Measurements from ENCODE around the gene SYCP2. TPM values are rescaled to one million over a fixed set of nuclear protein-coding genes. Genes with fewer than 3 reads are reported as not detected.

The SYCP2 gene
- total RNA-seq, 1 donor from 2014 or later = 1.9 TPM

DNA sequence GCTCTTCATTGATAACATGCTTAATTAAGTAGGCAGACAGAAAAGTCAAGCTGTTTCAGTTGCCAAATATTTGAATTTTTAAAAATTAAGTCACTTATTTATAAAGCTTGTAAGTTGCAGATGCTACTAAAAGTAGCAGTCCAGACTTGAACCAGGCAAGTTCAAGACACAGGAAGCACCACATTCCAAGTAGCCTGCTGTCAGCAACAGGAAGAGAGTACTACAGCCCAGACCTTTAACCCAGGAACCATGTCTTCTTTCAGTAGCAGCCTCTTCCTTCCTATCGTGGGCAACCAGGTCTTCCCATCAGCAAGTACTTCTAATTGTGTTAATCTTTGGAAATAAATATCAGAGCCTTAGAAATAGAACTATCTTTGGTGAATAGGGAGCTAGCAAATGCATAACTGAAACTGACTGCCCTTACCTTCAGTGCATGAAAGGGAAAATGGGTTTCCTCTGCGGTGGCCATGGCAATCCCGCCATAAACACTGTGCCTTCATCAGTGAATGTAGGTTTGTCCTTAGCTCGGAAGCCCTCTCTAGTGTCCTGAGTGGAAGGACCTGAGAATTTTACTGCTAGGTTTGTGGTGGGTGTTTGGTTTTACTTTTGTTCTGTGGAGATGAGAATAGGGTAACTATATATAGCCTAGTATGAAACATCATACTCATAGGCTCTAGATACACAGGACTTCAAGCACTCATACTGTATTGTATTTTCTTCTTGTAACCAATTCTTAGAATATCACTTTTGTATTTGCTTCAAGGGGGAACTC is 95.6 kb downstream of the SYCP2 start:
- Histone ChIP-seq H3K4me1 (peaks cover 12% of the 10 kb centered on the region), H3K4me3 (no peak overlapping the region), H3K27me3 (no peaks in the 10 kb centered on the region), H3K9me3 (no peaks in the 10 kb centered on the region), H3K27ac (no peak overlapping the region), H3K36me3 (no peaks in the 10 kb centered on the region)
- DNase-seq = no peak
- TF ChIP-seq, protein P1, sequence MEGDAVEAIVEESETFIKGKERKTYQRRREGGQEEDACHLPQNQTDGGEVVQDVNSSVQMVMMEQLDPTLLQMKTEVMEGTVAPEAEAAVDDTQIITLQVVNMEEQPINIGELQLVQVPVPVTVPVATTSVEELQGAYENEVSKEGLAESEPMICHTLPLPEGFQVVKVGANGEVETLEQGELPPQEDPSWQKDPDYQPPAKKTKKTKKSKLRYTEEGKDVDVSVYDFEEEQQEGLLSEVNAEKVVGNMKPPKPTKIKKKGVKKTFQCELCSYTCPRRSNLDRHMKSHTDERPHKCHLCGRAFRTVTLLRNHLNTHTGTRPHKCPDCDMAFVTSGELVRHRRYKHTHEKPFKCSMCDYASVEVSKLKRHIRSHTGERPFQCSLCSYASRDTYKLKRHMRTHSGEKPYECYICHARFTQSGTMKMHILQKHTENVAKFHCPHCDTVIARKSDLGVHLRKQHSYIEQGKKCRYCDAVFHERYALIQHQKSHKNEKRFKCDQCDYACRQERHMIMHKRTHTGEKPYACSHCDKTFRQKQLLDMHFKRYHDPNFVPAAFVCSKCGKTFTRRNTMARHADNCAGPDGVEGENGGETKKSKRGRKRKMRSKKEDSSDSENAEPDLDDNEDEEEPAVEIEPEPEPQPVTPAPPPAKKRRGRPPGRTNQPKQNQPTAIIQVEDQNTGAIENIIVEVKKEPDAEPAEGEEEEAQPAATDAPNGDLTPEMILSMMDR (IDR thresholded peaks at IDR 0.05) = no peak
- intact Hi-C loops (cut with DNase I) = no loop called here
- no peak for ATAC-seq

DNA sequence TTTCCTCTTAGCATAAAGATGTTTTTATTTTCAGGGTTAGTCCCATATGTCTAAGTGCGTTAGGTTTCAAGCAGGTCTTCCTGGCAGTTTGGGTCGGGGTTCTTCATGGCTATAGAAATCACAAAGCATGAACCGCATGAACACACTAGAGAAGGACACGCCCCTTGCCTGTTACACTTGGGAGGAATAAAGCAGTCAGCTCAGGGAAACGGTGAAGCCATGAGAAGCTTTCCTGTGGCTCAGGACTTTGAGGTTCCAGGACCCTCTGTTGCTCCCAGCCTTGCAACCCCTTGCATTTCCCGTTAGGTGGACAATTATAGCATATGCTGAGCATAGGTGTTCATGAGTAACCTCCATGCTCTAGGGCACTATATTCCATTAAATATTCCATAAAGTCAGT is 96.7 kb downstream of the SYCP2 start:
- intact Hi-C loops (cut with DNase I) = no loop called here
- no peaks in the 10 kb centered on the region for H3K36me3 ChIP-seq
- H3K4me1 ChIP-seq = peaks cover 12% of the 10 kb centered on the region
- peak; percentile 42 for ATAC-seq
- DNase-seq = no peak
- H3K27me3 ChIP-seq = no peaks in the 10 kb centered on the region
- H3K9me3 ChIP-seq = no peaks in the 10 kb centered on the region
- H3K27ac ChIP-seq = no peak overlapping the region
- TF ChIP-seq, protein P1 (IDR thresholded peaks at IDR 0.05) = no peak
- H3K4me3 ChIP-seq = peak overlapping the region; percentile 24

DNA sequence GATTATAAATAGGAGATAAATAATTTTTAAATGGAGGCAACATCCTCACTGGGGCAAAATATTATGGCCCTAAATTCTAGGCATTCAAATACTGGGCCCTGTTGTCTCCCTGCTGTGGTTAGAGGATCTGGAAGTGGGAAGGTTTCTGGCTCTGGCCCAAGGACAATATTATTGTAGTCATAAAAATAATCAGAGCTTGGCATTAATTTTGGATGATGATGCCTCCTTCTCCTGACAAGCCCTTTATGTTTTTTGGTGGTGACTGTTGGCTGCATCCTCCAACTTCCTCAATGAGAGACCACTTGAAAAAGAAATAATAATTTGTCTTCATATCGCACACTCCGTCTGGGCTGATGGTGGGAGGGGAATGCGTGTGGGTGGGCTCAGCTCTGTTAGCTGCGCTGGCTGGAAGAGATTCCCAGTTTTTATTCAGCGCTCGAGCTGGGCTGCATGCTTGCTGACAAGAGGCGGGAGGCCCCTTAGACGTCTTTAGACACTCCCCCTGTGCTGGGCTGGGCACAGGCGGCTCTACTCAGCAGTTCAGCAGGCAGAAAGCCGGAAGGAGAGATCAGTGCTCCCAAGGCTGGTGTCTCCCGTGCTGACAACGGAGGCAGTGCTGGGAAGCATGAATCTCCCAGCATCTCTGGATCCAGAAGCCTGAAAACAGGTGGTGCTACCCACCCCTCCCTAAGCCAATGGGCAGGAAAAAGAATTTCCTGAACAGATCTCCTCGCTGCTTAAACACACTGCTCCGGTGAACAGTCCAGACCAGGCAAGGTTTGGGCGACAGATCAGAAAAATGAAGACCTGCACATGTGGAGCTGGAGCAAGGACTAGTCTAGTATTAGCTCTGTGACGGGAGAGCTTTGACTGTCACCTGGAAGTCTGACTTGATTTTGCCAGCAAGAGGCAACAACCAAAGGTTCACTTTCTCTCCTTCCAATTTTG is 97.7 kb downstream of the SYCP2 start:
- peak; percentile 77 for ATAC-seq
- intact Hi-C loops (cut with DNase I) = no loop called here

DNA sequence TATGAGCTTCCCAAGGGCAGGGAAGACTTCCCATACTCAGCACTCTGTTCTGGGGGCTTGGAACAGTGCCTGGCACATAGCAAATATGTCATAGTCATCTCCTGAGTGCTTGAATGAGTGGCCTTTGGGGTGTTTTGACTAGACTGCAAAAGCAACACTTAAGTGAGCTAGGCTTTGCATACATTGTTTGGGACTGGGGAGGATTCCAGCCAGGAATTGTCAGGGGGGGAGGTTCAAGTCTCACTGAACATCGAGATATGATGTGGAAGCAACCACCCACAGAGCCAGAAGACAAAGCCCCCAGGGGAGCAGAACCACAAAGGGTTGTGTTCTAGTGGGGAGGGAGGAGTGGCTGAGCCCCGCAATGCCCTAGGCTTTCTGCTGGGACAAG is 98.4 kb downstream of the SYCP2 start:
- no peaks in the 10 kb centered on the region for H3K36me3 ChIP-seq
- DNase-seq (no peak), ATAC-seq (no peak)
- no peak overlapping the region for H3K4me3 ChIP-seq
- H3K4me1 ChIP-seq = peaks cover 12% of the 10 kb centered on the region
- no peaks in the 10 kb centered on the region for H3K9me3 ChIP-seq
- no peak overlapping the region for H3K27ac ChIP-seq
- TF ChIP-seq, protein P1 (IDR thresholded peaks at IDR 0.05) = no peak
- intact Hi-C loops (cut with DNase I) = no loop called here
- no peaks in the 10 kb centered on the region for H3K27me3 ChIP-seq

More for the DNA sequence above, 97.7 kb downstream of the SYCP2 start:
- Histone ChIP-seq H3K27me3 (no peaks in the 10 kb centered on the region), H3K4me1 (peaks cover 12% of the 10 kb centered on the region), H3K27ac (no peak overlapping the region), H3K36me3 (no peaks in the 10 kb centered on the region), H3K9me3 (no peaks in the 10 kb centered on the region), H3K4me3 (peak overlapping the region; percentile 24)
- no peak for DNase-seq
- TF ChIP-seq, protein P1 (IDR thresholded peaks at IDR 0.05) = no peak

DNA sequence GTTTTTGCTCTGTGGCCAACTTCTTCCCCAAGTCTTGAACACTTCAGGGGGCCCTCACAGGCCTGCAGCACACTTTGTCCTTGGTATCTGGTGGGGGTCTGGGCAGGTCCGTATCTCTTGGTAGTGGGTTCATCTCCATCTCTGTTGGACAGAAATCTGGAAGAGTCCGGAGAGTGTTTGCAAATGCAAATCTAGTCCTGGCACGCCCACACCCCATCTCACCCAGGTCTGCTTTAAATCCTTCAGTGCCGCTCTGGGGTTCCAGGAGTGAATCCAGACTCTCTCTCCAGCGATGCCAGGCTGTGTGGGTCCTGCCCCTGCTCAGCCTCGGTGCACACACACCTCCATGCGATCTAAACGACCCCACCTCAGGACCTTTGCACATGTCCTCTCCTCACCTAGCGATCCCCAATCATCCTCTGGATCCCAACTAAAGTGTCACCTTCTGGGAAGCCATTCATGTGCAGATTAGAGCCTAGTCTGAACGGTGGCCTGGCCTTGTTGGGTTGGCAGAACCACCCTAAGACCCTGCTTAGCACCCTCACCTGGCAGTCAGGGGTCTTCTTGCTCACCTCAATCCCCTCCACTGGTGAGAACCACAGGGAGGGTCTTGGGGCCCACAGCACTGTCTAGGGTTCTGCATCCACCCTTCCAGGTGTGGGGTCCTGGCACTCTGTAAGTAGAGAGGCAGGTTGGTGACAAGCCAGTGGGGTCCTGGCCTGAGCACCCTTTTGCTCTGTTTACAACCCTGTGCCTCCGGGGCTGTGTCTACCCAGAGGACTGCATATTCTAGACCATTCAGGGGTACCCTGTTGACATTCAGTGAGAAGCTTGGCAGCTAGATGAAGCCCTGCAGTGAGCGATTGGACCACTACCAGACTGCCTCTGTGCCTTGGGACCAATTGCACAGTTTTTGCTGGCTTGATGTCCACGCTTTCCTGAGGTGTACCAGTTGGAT is 100.8 kb downstream of the SYCP2 start:
- no peak overlapping the region for H3K27ac ChIP-seq
- no peak for DNase-seq
- H3K27me3 ChIP-seq = no peaks in the 10 kb centered on the region
- H3K9me3 ChIP-seq = no peaks in the 10 kb centered on the region
- TF ChIP-seq, protein P1 (IDR thresholded peaks at IDR 0.05) = no peak
- no peaks in the 10 kb centered on the region for H3K36me3 ChIP-seq
- intact Hi-C loops (cut with DNase I) = no loop called here
- H3K4me1 ChIP-seq = peaks cover 12% of the 10 kb centered on the region
- no peak overlapping the region for H3K4me3 ChIP-seq
- no peak for ATAC-seq
